ENCODE data around the gene SENP7.

- no peak for TF ChIP-seq CTCF (IDR thresholded peaks at IDR 0.05; ENCODE audit: low read depth, low read length, poor library complexity, severe bottlenecking)
- TF ChIP-seq EZH2phosphoT487 (IDR thresholded peaks at IDR 0.05; ENCODE audit: borderline replicate concordance, low read length) = no peak
Observed at GRCh38 chr3:101532783-101533602, 20.0 kb upstream of the SENP7 start.
